HepG2 (cell line): ENCODE measurements around the gene OR2S2. TPM values are rescaled to one million over a fixed set of nuclear protein-coding genes. Genes with fewer than 3 reads are reported as not detected.
A peak's percentile ranks its signal among the peaks of the same experiment; 100 is the strongest.

Source experiments
- ATF1 ChIP-seq: IDR thresholded peaks from 2 replicates; pipeline ENCODE4 v1.6.1; 2016; ENCODE audit warnings: mild to moderate bottlenecking, control low read depth
- ELF1 ChIP-seq: sonication (generic); formaldehyde crosslinking; IDR thresholded peaks from 2 replicates; pipeline ENCODE4 v1.4.0; 2020; ENCODE audit warnings: missing genetic modification reagents
- ELF4 ChIP-seq: sonication (generic); formaldehyde crosslinking; IDR thresholded peaks from 2 replicates; pipeline ENCODE4 v1.5.0; 2020; ENCODE audit warnings: missing genetic modification reagents, mild to moderate bottlenecking, moderate library complexity, borderline replicate concordance
- GLMP ChIP-seq: sonication (generic); formaldehyde crosslinking; IDR thresholded peaks from 2 replicates; pipeline ENCODE4 v1.9.0; 2021; ENCODE audit warnings: missing genetic modification reagents, mild to moderate bottlenecking, borderline replicate concordance
- IKZF4 ChIP-seq: sonication (generic); formaldehyde crosslinking; IDR thresholded peaks from 2 replicates; pipeline ENCODE4 v1.5.1; 2020; ENCODE audit warnings: borderline replicate concordance, mild to moderate bottlenecking, low read depth, missing genetic modification reagents; ENCODE audit errors: not compliant biosample characterization
- IRF1 ChIP-seq: sonication (generic); formaldehyde crosslinking; IDR thresholded peaks from 2 replicates; pipeline ENCODE4 v1.4.0; 2020; ENCODE audit warnings: low read depth, mild to moderate bottlenecking, missing genetic modification reagents
- KAT8 ChIP-seq: IDR thresholded peaks from 2 replicates; pipeline ENCODE4 v1.6.1; 2016; ENCODE audit warnings: missing genetic modification reagents, missing compliant biosample characterization
- KLF16 ChIP-seq, 2 experiments: sonication (generic) in 1 of 2; formaldehyde crosslinking in 1 of 2; IDR thresholded peaks; 2 replicates each; pipeline versions ENCODE4 v1.6.1 to v1.8.0; 2016 to 2023; ENCODE audit warnings: missing genetic modification reagents in 2 of 2, missing compliant biosample characterization in 1 of 2
- KLF9 ChIP-seq: IDR thresholded peaks from 2 replicates; pipeline ENCODE4 v1.6.1; 2016; ENCODE audit warnings: low read depth
- KMT2B ChIP-seq: IDR thresholded peaks from 2 replicates; pipeline ENCODE4 v1.6.1; 2016; ENCODE audit warnings: missing genetic modification reagents, missing compliant biosample characterization
- NCOA1 ChIP-seq: sonication (generic); formaldehyde crosslinking; IDR thresholded peaks from 2 replicates; pipeline ENCODE4 v1.9.0; 2021; ENCODE audit warnings: missing genetic modification reagents
- NRL ChIP-seq: sonication (generic); formaldehyde crosslinking; IDR thresholded peaks from 2 replicates; pipeline ENCODE4 v1.5.0; 2020; ENCODE audit warnings: missing genetic modification reagents, mild to moderate bottlenecking, moderate library complexity, borderline replicate concordance
- POLR2G ChIP-seq: fragments of 200-400 bp; formaldehyde crosslinking; IDR thresholded peaks from 2 replicates; pipeline ENCODE4 v1.6.1; 2018; ENCODE audit warnings: mild to moderate bottlenecking, low read depth, low read length, moderate library complexity
- SALL1 ChIP-seq: sonication (generic); formaldehyde crosslinking; IDR thresholded peaks from 2 replicates; pipeline ENCODE4 v1.8.0; 2022; ENCODE audit warnings: mild to moderate bottlenecking, missing genetic modification reagents
- SRSF1 ChIP-seq: fragments of 200-400 bp; formaldehyde crosslinking; optimal IDR thresholded peaks from 2 replicates; pipeline ENCODE3; 2017; ENCODE audit warnings: mild to moderate bottlenecking, low read depth, low read length, moderate library complexity
- XRCC5 ChIP-seq: fragments of 200-400 bp; formaldehyde crosslinking; optimal IDR thresholded peaks from 2 replicates; pipeline ENCODE3; 2017; ENCODE audit warnings: mild to moderate bottlenecking, low read length
- ZKSCAN8 ChIP-seq: IDR thresholded peaks from 2 replicates; pipeline ENCODE4 v1.6.1; 2016; ENCODE audit warnings: borderline replicate concordance, missing genetic modification reagents, missing compliant biosample characterization
- ZNF225 ChIP-seq: sonication (generic); formaldehyde crosslinking; IDR thresholded peaks from 2 replicates; pipeline ENCODE4 v1.4.0; 2020; ENCODE audit warnings: mild to moderate bottlenecking, missing genetic modification reagents
- ZNF34 ChIP-seq: sonication (generic); formaldehyde crosslinking; IDR thresholded peaks from 2 replicates; pipeline ENCODE4 v1.4.0; 2020; ENCODE audit warnings: mild to moderate bottlenecking, missing genetic modification reagents, borderline replicate concordance
- ZNF343 ChIP-seq: sonication (generic); formaldehyde crosslinking; IDR thresholded peaks from 2 replicates; pipeline ENCODE4 v1.4.0; 2020; ENCODE audit warnings: mild to moderate bottlenecking, missing genetic modification reagents
- ZNF839 ChIP-seq: sonication (generic); formaldehyde crosslinking; IDR thresholded peaks from 2 replicates; pipeline ENCODE4 v1.4.0; 2020; ENCODE audit warnings: missing genetic modification reagents, mild to moderate bottlenecking, borderline replicate concordance
- ZSCAN31 ChIP-seq: sonication (generic); formaldehyde crosslinking; IDR thresholded peaks from 2 replicates; pipeline ENCODE4 v1.5.0; 2020; ENCODE audit warnings: low read depth, mild to moderate bottlenecking, missing genetic modification reagents
- polyA plus RNA-seq, 8 experiments: library from polyadenylated mRNA; depleted of rRNA in 3 of 8; stranded (reverse) in 7 of 8; unstranded in 1 of 8; fragments of >200 nt; fragmentation: Illumina TruSeq in 4 of 8; extraction: Trizol in 4 of 8; gene quantifications; 2 replicates each; pipeline versions ENCODE4 v1.2.1 to v1.2.3, GENCODE V29; 2011 to 2016; ENCODE audit warnings: low read depth in 4 of 8, missing spikeins in 1 of 8, mixed read lengths in 1 of 8; ENCODE audit not compliant: insufficient read depth in 1 of 8
- total RNA-seq, 5 experiments: library from RNA; depleted of rRNA; stranded (reverse); fragments of >200 nt; fragmentation: Illumina TruSeq; extraction: Trizol; gene quantifications; 2 replicates each; pipeline ENCODE4 v1.2.3, GENCODE V29; 2016; ENCODE audit warnings: low read depth in 1 of 5
- TF ChIP-seq, protein P1 (sequence below): IDR thresholded peaks from 2 replicates; pipeline ENCODE4 v1.4.0; 2020; ENCODE audit warnings: mild to moderate bottlenecking, missing genetic modification reagents
- TF ChIP-seq, protein P2 (sequence below): IDR thresholded peaks from 2 replicates; pipeline ENCODE4 v1.6.1; 2016; ENCODE audit warnings: control low read depth

OR2S2 gene
- total and polyA plus RNA-seq, 2 of the 13 experiments (the other 11 are each of a cell fraction or from before 2014, with no cell fraction given): not detected

- TF ChIP-seq, protein P1, sequence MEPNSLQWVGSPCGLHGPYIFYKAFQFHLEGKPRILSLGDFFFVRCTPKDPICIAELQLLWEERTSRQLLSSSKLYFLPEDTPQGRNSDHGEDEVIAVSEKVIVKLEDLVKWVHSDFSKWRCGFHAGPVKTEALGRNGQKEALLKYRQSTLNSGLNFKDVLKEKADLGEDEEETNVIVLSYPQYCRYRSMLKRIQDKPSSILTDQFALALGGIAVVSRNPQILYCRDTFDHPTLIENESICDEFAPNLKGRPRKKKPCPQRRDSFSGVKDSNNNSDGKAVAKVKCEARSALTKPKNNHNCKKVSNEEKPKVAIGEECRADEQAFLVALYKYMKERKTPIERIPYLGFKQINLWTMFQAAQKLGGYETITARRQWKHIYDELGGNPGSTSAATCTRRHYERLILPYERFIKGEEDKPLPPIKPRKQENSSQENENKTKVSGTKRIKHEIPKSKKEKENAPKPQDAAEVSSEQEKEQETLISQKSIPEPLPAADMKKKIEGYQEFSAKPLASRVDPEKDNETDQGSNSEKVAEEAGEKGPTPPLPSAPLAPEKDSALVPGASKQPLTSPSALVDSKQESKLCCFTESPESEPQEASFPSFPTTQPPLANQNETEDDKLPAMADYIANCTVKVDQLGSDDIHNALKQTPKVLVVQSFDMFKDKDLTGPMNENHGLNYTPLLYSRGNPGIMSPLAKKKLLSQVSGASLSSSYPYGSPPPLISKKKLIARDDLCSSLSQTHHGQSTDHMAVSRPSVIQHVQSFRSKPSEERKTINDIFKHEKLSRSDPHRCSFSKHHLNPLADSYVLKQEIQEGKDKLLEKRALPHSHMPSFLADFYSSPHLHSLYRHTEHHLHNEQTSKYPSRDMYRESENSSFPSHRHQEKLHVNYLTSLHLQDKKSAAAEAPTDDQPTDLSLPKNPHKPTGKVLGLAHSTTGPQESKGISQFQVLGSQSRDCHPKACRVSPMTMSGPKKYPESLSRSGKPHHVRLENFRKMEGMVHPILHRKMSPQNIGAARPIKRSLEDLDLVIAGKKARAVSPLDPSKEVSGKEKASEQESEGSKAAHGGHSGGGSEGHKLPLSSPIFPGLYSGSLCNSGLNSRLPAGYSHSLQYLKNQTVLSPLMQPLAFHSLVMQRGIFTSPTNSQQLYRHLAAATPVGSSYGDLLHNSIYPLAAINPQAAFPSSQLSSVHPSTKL (CRISPR knock-in tag): peak; percentile 17; the same call in 1 of the 2 replicates
- TF ChIP-seq ZKSCAN8 (CRISPR knock-in tag): peak; percentile 23; the same call in 1 of the 2 replicates
- no peak for TF ChIP-seq SRSF1
- no peak for TF ChIP-seq ZNF34
- no peak for TF ChIP-seq NCOA1 (CRISPR knock-in tag)
- TF ChIP-seq ATF1: no peak
- TF ChIP-seq IKZF4 (CRISPR knock-in tag): no peak
- TF ChIP-seq SALL1: no peak
- no peak for TF ChIP-seq ZSCAN31
- no peak for TF ChIP-seq ZNF343 (CRISPR knock-in tag)
- no peak for TF ChIP-seq ZNF839
- TF ChIP-seq NRL (CRISPR knock-in tag): no peak
- peak; percentile 59 for TF ChIP-seq XRCC5
- TF ChIP-seq KAT8 (CRISPR knock-in tag): peak; percentile 93
- TF ChIP-seq IRF1: no peak
- TF ChIP-seq GLMP (CRISPR knock-in tag): no peak
- no peak for TF ChIP-seq POLR2G
- peak; percentile 89 for TF ChIP-seq ELF1 (CRISPR knock-in tag)
- peak; percentile 50; the same call in 1 of the 2 replicates for TF ChIP-seq ELF4
- TF ChIP-seq, protein P2, sequence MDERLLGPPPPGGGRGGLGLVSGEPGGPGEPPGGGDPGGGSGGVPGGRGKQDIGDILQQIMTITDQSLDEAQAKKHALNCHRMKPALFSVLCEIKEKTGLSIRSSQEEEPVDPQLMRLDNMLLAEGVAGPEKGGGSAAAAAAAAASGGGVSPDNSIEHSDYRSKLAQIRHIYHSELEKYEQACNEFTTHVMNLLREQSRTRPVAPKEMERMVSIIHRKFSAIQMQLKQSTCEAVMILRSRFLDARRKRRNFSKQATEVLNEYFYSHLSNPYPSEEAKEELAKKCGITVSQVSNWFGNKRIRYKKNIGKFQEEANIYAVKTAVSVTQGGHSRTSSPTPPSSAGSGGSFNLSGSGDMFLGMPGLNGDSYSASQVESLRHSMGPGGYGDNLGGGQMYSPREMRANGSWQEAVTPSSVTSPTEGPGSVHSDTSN (CRISPR knock-in tag): no peak
- 0 out of 4 replicates have a peak, but pooled peaks of 1 of the 2 experiments have one; percentile 21 for TF ChIP-seq KLF16 (CRISPR knock-in tag; IDR thresholded peaks at IDR 0.05)
- TF ChIP-seq KLF9 (CRISPR knock-in tag): no peak
- no peak for TF ChIP-seq ZNF225 (CRISPR knock-in tag)
- 0 out of 2 replicates have a peak, but pooled peaks have one; percentile 35 for TF ChIP-seq KMT2B (CRISPR knock-in tag)
Measured at GRCh38 chr9:35945341-35946018, 12.5 kb downstream of the OR2S2 start (continued).
